Spleen (tissue), 7 donors: Measurements from ENCODE around the gene FOXR2.

Experiments used
- CTCF ChIP-seq, 11 experiments: fragments of 200-600 bp in 7 of 11; fragments of 450-650 bp in 4 of 11; sonication (generic) in 4 of 11; IDR thresholded peaks in 8 of 11; conservative IDR thresholded peaks in 3 of 11; 1 replicate in 7 of 11; 2 replicates in 4 of 11; pipeline versions ENCODE4 v1.4.0 to v1.8.0; 2016 to 2021; ENCODE audit warnings: antibody characterized with exemption in 11 of 11, inconsistent platforms in 4 of 11, mild to moderate bottlenecking in 1 of 11
- POLR2A ChIP-seq, 3 donors: fragments of 450-650 bp; IDR thresholded peaks; one replicate each; pipeline ENCODE4 v1.5.1; 2017; ENCODE audit warnings: antibody characterized with exemption in 3 of 3, mild to moderate bottlenecking in 1 of 3
- donor health status: DM: no; HTN: no; CAD: no; lungs with moderate emphysema.
- donor health status: DM: no; HTN: no; CAD: no.
- donor health status: DM: no; HTN: no; CAD: no.

GRCh38 chrX:55619547-55619946 is 3.7 kb upstream of the FOXR2 start:
- no peak for TF ChIP-seq POLR2A (IDR thresholded peaks at IDR 0.05)
- TF ChIP-seq CTCF (IDR thresholded peaks at IDR 0.05 in 8 of 11, conservative IDR thresholded peaks at IDR 0.05 in 3 of 11), result no peak
